GM18951 (cell line): Measurements from ENCODE around the gene PPP5C.

Experiments
- POLR2A ChIP-seq: IDR thresholded peaks from 4 replicates; pipeline ENCODE4 v1.6.1; 2011; ENCODE audit warnings: mild to moderate bottlenecking; ENCODE audit not compliant: insufficient read length, insufficient read depth; ENCODE audit errors: extremely low read depth
- in situ Hi-C: fragments of 300-500 bp; cut with MboI; formaldehyde crosslinking; loops from one replicate; pipeline ENCODE4 v1.12.0; 2022; ENCODE audit warnings: low sequenced_read_pairs, mixed read lengths, inconsistent platforms; ENCODE audit not compliant: unreplicated experiment

Gene PPP5C

GRCh38 chr19:46347572-46347883 is 641 bp downstream of the PPP5C start:
- TF ChIP-seq POLR2A, result no peak
- in situ Hi-C loops, result no loop called here

- no peak for TF ChIP-seq POLR2A
- in situ Hi-C loops, result no loop called here
These were observed 1.1 kb downstream of the PPP5C start for GRCh38 chr19:46347985-46348384.

DNA sequence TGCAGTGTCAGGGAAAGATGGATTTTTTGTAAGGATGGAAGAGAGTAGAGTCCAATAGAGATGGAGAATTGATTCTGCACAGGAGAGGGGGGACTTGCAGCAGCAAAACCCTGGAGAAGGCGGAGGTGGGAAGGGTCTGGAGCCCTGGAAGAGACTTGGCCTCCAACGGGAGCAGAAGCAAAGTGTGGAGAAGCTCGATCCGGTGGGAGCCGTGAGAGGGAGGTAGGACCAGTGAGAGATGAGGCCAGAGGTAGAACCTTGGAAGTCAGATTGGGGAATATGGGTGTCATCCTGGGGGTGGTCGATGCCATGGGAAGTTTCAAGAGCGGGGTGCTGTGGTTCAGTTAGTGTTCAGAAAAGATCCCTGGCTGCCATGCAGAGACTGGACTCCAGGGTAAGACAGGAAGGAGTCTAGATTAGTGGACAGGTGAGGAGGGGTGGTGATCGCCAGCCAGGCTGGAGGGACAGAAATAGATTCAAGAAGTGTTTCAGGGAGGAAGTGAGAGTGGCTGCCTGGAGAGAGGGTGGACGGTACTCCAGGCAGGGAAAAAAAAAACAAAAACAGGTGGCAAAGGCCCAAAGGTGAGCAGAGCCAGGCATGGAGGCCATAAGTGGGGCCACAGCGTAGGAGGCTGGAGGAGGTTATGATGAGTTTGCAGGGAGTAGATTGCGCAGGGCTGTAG is 2.6 kb downstream of the PPP5C start:
- in situ Hi-C loops, result no loop called here
- TF ChIP-seq POLR2A, result peak; percentile 1

- peak; percentile 6 for TF ChIP-seq POLR2A
- in situ Hi-C loops, result no loop called here
These were observed 3.3 kb downstream of the PPP5C start for GRCh38 chr19:46350029-46350757.

GRCh38 chr19:46350758-46351159 is 3.9 kb downstream of the PPP5C start:
- no peak for TF ChIP-seq POLR2A
- in situ Hi-C loops, result no loop called here

DNA sequence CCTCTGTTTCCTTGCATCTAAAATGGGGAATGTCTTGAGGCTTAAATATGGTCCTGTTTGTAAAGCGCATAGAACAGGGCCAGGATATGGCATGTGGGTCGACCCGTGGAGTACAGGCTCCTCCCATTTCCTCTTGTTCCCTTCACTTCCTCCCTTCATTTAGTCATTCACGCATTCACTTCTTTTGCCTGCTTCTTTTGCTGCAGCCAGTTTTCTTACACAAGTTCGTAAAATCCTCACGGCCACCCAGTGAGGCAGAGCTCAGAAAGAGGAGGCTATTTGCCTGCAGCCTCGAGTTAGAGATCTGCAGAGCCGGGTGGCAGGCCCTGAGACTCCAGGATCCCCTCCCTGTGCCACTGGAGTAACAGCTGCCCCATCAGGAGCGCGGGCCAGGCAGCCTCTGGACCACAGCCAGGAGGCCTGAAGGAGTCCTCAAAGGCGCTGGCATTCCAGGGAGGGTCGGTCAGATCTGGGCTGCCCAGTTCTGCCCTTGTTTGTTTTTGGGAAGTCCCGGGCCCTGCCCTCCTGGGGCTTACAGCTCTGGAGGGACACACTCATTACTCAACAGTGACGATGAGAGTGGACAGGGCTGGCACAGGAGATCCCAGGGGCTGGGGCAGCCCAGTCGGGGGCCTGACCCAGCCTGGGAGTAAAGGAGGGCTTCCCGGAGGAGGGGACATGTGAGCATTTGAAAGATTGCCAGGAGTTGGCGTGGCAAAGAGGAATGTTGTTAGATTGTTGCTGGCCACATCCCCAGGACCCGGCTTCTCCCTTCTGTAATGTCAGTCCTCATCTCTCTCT is 4.6 kb downstream of the PPP5C start:
- in situ Hi-C loops, result no loop called here

GRCh38 chr19:46353730-46354528 is 7.0 kb downstream of the PPP5C start:
- in situ Hi-C loops, result no loop called here

More for the DNA sequence above, 4.6 kb downstream of the PPP5C start:
- no peak for TF ChIP-seq POLR2A

GRCh38 chr19:46355234-46356148 is 8.6 kb downstream of the PPP5C start:
- in situ Hi-C loops, result no loop called here

More at GRCh38 chr19:46353730-46354528, 7.0 kb downstream of the PPP5C start:
- no peak for TF ChIP-seq POLR2A

DNA sequence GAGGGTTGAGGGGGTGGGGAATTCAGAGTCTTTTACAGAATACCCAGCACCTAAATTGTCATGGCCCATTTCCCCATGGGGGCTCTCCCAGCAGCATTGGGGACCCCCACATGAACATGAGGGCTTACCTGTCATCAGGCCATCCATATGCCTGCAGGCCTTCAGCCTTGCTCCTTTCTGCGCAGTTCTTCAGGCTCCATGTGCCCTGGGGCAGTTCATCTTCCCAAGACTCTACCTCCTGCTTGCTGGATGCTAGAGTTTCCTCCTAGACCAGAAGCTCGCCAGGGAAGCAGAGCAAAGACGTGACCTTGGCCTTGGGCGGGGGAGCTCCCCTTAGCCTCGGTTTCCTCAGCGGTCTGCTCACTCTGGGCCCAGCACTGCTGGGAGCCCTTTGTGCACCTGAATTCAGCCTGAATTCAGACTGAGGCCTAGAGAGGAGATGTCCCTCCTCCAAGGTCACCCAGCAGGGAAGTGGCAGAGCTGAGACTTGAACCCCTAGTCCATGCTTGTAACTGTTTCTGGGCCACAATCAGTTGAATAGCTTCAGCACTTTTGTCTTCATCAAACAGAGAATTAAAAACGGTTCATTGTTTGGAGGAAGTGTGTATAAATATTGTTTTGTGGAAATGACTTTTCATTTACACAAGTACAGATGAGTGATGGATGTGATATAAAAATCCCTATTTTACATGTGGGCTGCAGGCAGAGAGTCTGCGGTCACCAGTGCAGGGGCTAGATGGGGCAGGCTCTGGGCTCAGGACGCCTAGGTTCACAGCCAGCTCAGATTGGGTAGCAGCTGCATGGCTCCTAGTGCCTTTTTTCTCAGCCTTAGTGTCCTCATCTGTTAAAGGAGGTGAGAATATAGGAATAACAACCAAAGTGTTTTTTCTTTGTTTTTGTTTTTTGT is 9.5 kb downstream of the PPP5C start:
- in situ Hi-C loops, result no loop called here
- TF ChIP-seq POLR2A, result no peak

More at GRCh38 chr19:46355234-46356148, 8.6 kb downstream of the PPP5C start:
- TF ChIP-seq POLR2A, result no peak

- TF ChIP-seq POLR2A, result no peak
- in situ Hi-C loops, result no loop called here
These were observed 11.1 kb downstream of the PPP5C start for GRCh38 chr19:46357846-46358583.
